B cell (primary cell): Measurements from ENCODE around the gene GPX6. TPM values are rescaled to one million over a fixed set of nuclear protein-coding genes. Genes with fewer than 3 reads are reported as not detected.

ENCODE experiments used
- ATAC-seq: fragments of 200-7000 bp; cut with Tn5 transposase; one replicate; pipeline ENCODE4 v1.10.0; 2021; ENCODE audit warnings: low read depth, mild to moderate bottlenecking, moderate number of reproducible peaks, moderate library complexity
- CTCF ChIA-PET: fragments of 350-600 bp; sonication (Branson Sonifier 250); formaldehyde crosslinking; loops from one replicate; lab custom pipeline; 2021; ENCODE audit warnings: antibody characterized with exemption, inconsistent platforms; lab: Charles Lee
- POLR2A ChIA-PET: fragments of 350-600 bp; sonication (Branson Sonifier 250); formaldehyde crosslinking; loops from one replicate; lab custom pipeline; 2021; ENCODE audit warnings: antibody characterized with exemption; lab: Charles Lee
- DNase-seq: peaks from one replicate; pipeline ENCODE4 v3.0.0; 2013
- H2AFZ ChIP-seq: 2 replicates; pipeline ENCODE4 v1.6.1; 2012; ENCODE audit warnings: mild to moderate bottlenecking, low read depth, low read length; ENCODE audit not compliant: insufficient read depth, poor library complexity, severe bottlenecking
- H3K27ac ChIP-seq, 2 donors: 1 replicate in 1 of 2; 2 replicates in 1 of 2; pipeline ENCODE4 v1.5.1; 2012 to 2013; ENCODE audit warnings: low read length in 2 of 2, mild to moderate bottlenecking in 2 of 2, moderate library complexity in 1 of 2
- H3K27me3 ChIP-seq, 4 experiments: fragments of 200-600 bp in 1 of 4; sonication (generic) in 1 of 4; replicated peaks in 1 of 4; 1 replicate in 2 of 4; 2 replicates in 2 of 4; pipeline versions ENCODE4 v1.6.1 to v1.7.0; 2013 to 2016; ENCODE audit warnings: low read length in 3 of 4, mild to moderate bottlenecking in 2 of 4, mixed read lengths in 1 of 4, moderate library complexity in 1 of 4; ENCODE audit not compliant: insufficient read depth in 4 of 4, control insufficient read depth in 3 of 4; ENCODE audit errors: control extremely low read depth in 1 of 4
- H3K36me3 ChIP-seq, 2 experiments: replicated peaks in 1 of 2; 1 replicate in 1 of 2; 2 replicates in 1 of 2; pipeline versions ENCODE4 v1.6.1 to v1.7.1; 2013; ENCODE audit warnings: low read length in 1 of 2; ENCODE audit not compliant: insufficient read depth in 2 of 2, control insufficient read depth in 1 of 2; ENCODE audit errors: control extremely low read depth in 1 of 2, extremely low read depth in 1 of 2
- H3K4me1 ChIP-seq, 2 donors: fragments of 200-600 bp in 1 of 2; sonication (generic) in 1 of 2; 1 replicate in 1 of 2; 2 replicates in 1 of 2; pipeline versions ENCODE4 v1.5.1 to v1.6.1; 2013 to 2017; ENCODE audit warnings: low read length in 2 of 2; ENCODE audit not compliant: control insufficient read depth in 2 of 2, insufficient read depth in 2 of 2
- H3K4me2 ChIP-seq: replicated peaks from 2 replicates; pipeline ENCODE3; 2012; ENCODE audit warnings: mild to moderate bottlenecking, low read depth, low read length; ENCODE audit not compliant: poor library complexity, severe bottlenecking
- H3K4me3 ChIP-seq, 5 experiments: fragments of 200-600 bp in 1 of 5; sonication (generic) in 1 of 5; 1 replicate in 3 of 5; 2 replicates in 2 of 5; pipeline versions ENCODE4 v1.5.1 to v1.7.0; 2011 to 2016; ENCODE audit warnings: low read length in 4 of 5, mild to moderate bottlenecking in 4 of 5, low read depth in 2 of 5, control low read depth in 1 of 5, moderate library complexity in 1 of 5; ENCODE audit not compliant: insufficient read depth in 1 of 5; ENCODE audit errors: control extremely low read depth in 1 of 5, extremely low read depth in 1 of 5
- H3K79me2 ChIP-seq: fragments of 200-600 bp; sonication (generic); one replicate; pipeline ENCODE4 v1.6.0; 2016; ENCODE audit warnings: low read length; ENCODE audit not compliant: control insufficient read depth, insufficient read depth
- H3K9ac ChIP-seq: fragments of 200-600 bp; sonication (generic); 2 replicates; pipeline ENCODE4 v1.6.1; 2017; ENCODE audit warnings: mild to moderate bottlenecking, low read length, moderate library complexity
- H3K9me3 ChIP-seq, 3 donors: one replicate each; pipeline versions ENCODE4 v1.6.1 to v1.7.1; 2013; ENCODE audit warnings: low read length in 2 of 3; ENCODE audit not compliant: control insufficient read depth in 2 of 3, insufficient read depth in 1 of 3; ENCODE audit errors: control extremely low read depth in 1 of 3
- H4K20me1 ChIP-seq: 2 replicates; pipeline ENCODE4 v1.6.0; 2012; ENCODE audit warnings: mild to moderate bottlenecking, low read length; ENCODE audit not compliant: insufficient read depth, control insufficient read depth, poor library complexity, severe bottlenecking
- H3K27ac Mint-ChIP-seq: one replicate; pipeline ENCODE4 v1.8.0; 2021; ENCODE audit warnings: mixed read lengths
- H3K27me3 Mint-ChIP-seq: one replicate; pipeline ENCODE4 v1.8.0; 2021; ENCODE audit warnings: mixed read lengths
- H3K4me1 Mint-ChIP-seq: one replicate; pipeline ENCODE4 v1.8.0; 2021; ENCODE audit warnings: mixed read lengths
- H3K4me3 Mint-ChIP-seq: one replicate; pipeline ENCODE4 v1.8.0; 2021; ENCODE audit warnings: mixed read lengths
- H3K9me3 Mint-ChIP-seq: one replicate; pipeline ENCODE4 v1.8.0; 2022; ENCODE audit warnings: mixed read lengths; ENCODE audit not compliant: insufficient read depth
- CTCF ChIP-seq: fragments of 200-600 bp; IDR thresholded peaks from one replicate; pipeline ENCODE4 v1.8.0; 2022; ENCODE audit warnings: antibody characterized with exemption, mild to moderate bottlenecking
- EZH2 ChIP-seq: IDR thresholded peaks from 2 replicates; pipeline ENCODE4 v1.6.1; 2012; ENCODE audit warnings: borderline replicate concordance, low read depth, mild to moderate bottlenecking, moderate library complexity, low read length; ENCODE audit not compliant: insufficient read depth, poor library complexity, severe bottlenecking
- WGBS: methylation state at CpG from one replicate; pipeline ENCODE4 v1.1.5; 2013; ENCODE audit warnings: missing lambda C conversion rate; ENCODE audit not compliant: insufficient coverage; 5-methylcytosine and 5-hydroxymethylcytosine counted together
- intact Hi-C: fragments of 100-400 bp; cut with micrococcal nuclease; formaldehyde crosslinking; loops from one replicate; pipeline ENCODE4 v1.10.0; 2022
- polyA plus RNA-seq: library from polyadenylated mRNA; depleted of rRNA; stranded (reverse); fragments of >200 nt; gene quantifications from 2 replicates; pipeline ENCODE4 v1.2.3, GENCODE V29; 2012
- total RNA-seq, 2 donors: library from RNA; stranded (reverse); fragments of 120-200 nt in 1 of 2; gene quantifications; 1 replicate in 1 of 2; 2 replicates in 1 of 2; pipeline versions ENCODE4 v1.2.3 to v1.2.4, GENCODE V29; 2013 to 2022

The GPX6 gene
- total and polyA plus RNA-seq, 2 donors (not counting 1 experiment from before 2014, with no cell fraction given), result not detected

GRCh38 chr6:28501259-28501658 lies 14.3 kb downstream of the GPX6 start:
- H3K4me3 Mint-ChIP-seq, result no peak overlapping the region
- 90% methylated on average over 2 of the region's 6 CpGs for WGBS
- intact Hi-C loops, result no loop called here
- no peak overlapping the region for H2AFZ ChIP-seq
- no peak overlapping the region for H3K4me2 ChIP-seq
- peaks cover 25% of the 10 kb centered on the region for H3K27me3 Mint-ChIP-seq
- H3K36me3 ChIP-seq, result no peaks in the 10 kb centered on the region
- H4K20me1 ChIP-seq, result no peaks in the 10 kb centered on the region
- no peaks in the 10 kb centered on the region for H3K4me1 ChIP-seq
- H3K9me3 Mint-ChIP-seq, result no peaks in the 10 kb centered on the region
- ATAC-seq (no peak), DNase-seq (no peak)
- CTCF ChIA-PET, result no interaction called here
- POLR2A ChIA-PET, result no interaction called here
- H3K4me1 Mint-ChIP-seq, result no peaks in the 10 kb centered on the region
- no peak overlapping the region for H3K27ac Mint-ChIP-seq
- no peak for TF ChIP-seq CTCF
- no peak for TF ChIP-seq EZH2
- no peak overlapping the region for H3K4me3 ChIP-seq
- H3K9me3 ChIP-seq, result peaks cover 0 to 5% (median 0%) of the 10 kb centered on the region in 3 donors
- H3K27ac ChIP-seq, result no peak overlapping the region
- no peak overlapping the region for H3K9ac ChIP-seq
- no peaks in the 10 kb centered on the region for H3K79me2 ChIP-seq
- H3K27me3 ChIP-seq, result peaks cover 0 to 16% (median 3%) of the 10 kb centered on the region in 4 experiments

- intact Hi-C loops, result no loop called here
- TF ChIP-seq CTCF (no peak), EZH2 (no peak)
- POLR2A ChIA-PET, result no interaction called here
Measured at GRCh38 chr6:28497893-28498292, 17.7 kb downstream of the GPX6 start.

More at GRCh38 chr6:28497893-28498292, 17.7 kb downstream of the GPX6 start:
- H2AFZ ChIP-seq, result no peak overlapping the region
- peaks cover 40% of the 10 kb centered on the region for H3K27me3 Mint-ChIP-seq
- ATAC-seq, result no peak
- H3K4me1 ChIP-seq, result no peaks in the 10 kb centered on the region
- H3K9me3 ChIP-seq, result peaks cover 0 to 5% (median 0%) of the 10 kb centered on the region in 3 donors
- H3K36me3 ChIP-seq, result no peaks in the 10 kb centered on the region
- no peak for DNase-seq
- CTCF ChIA-PET, result no interaction called here
- H3K4me2 ChIP-seq, result no peak overlapping the region
- no peaks in the 10 kb centered on the region for H3K79me2 ChIP-seq
- H3K9me3 Mint-ChIP-seq, result no peaks in the 10 kb centered on the region
- H3K27ac ChIP-seq, result no peak overlapping the region
- no peak overlapping the region for H3K4me3 Mint-ChIP-seq
- no peak overlapping the region for H3K4me3 ChIP-seq
- no peak overlapping the region for H3K9ac ChIP-seq
- no peaks in the 10 kb centered on the region for H3K4me1 Mint-ChIP-seq
- peaks cover 0 to 18% (median 7%) of the 10 kb centered on the region in 4 experiments for H3K27me3 ChIP-seq
- no CpG with 5 or more reads among the region's 3 CpGs for WGBS
- H3K27ac Mint-ChIP-seq, result no peak overlapping the region
- H4K20me1 ChIP-seq, result no peaks in the 10 kb centered on the region
